Thyroid gland (tissue), 4 donors: Measurements from ENCODE around the gene ACBD6. TPM values are rescaled to one million over a fixed set of nuclear protein-coding genes. Genes with fewer than 3 reads are reported as not detected.

Experiments
- DNase-seq, 2 donors: peaks; one replicate each; pipeline ENCODE4 v3.0.0-alpha.2; 2019
- H3K27ac ChIP-seq, 3 donors: fragments of 200-600 bp; sonication (generic); 1 replicate in 2 of 3; 2 replicates in 1 of 3; pipeline ENCODE4 v1.5.1; 2016 to 2019; ENCODE audit warnings: mild to moderate bottlenecking in 1 of 3, moderate library complexity in 1 of 3
- H3K27me3 ChIP-seq: fragments of 200-600 bp; sonication (generic); one replicate; pipeline ENCODE4 v1.5.1; 2019
- H3K36me3 ChIP-seq, 2 donors: fragments of 200-600 bp; sonication (generic); one replicate each; pipeline ENCODE4 v1.5.1; 2016 to 2019
- H3K4me1 ChIP-seq, 2 donors: fragments of 200-600 bp; sonication (generic); one replicate each; pipeline ENCODE4 v1.5.1; 2017 to 2019
- H3K4me3 ChIP-seq, 3 donors: fragments of 200-600 bp; sonication (generic); replicated peaks in 1 of 3; 1 replicate in 2 of 3; 2 replicates in 1 of 3; pipeline ENCODE4 v1.5.1; 2016; ENCODE audit warnings: mild to moderate bottlenecking in 1 of 3
- H3K9me3 ChIP-seq: fragments of 200-600 bp; sonication (generic); one replicate; pipeline ENCODE4 v1.5.1; 2017
- POLR2A ChIP-seq, 2 donors: fragments of 450-650 bp; IDR thresholded peaks; one replicate each; pipeline ENCODE4 v1.6.1; 2017; ENCODE audit warnings: antibody characterized with exemption in 2 of 2, mild to moderate bottlenecking in 2 of 2, moderate library complexity in 1 of 2
- WGBS, 2 donors: methylation state at CpG; one replicate each; pipeline ENCODE4 v1.1.5; 2017; 5-methylcytosine and 5-hydroxymethylcytosine counted together
- intact Hi-C: fragments of 100-400 bp; cut with DNase I; formaldehyde crosslinking; loops from one replicate; pipeline ENCODE4 v1.15.1; 2023
- microRNA-seq: library from miRNA; unstranded; fragments of <30 nt; microRNA quantifications from one replicate; pipeline ENCODE4, GENCODE V29; 2016
- small RNA-seq: library from RNA; depleted of rRNA; stranded (forward); fragments of <200 nt; gene quantifications from one replicate; pipeline ENCODE3, GENCODE V24; 2016
- total RNA-seq, 4 donors: library from RNA; depleted of rRNA; stranded (reverse); fragments of >200 nt; gene quantifications; one replicate each; pipeline ENCODE4 v1.2.3, GENCODE V29; 2016
- TF ChIP-seq, protein P1 (sequence below), 6 experiments: fragments of 200-600 bp in 3 of 6; fragments of 450-650 bp in 3 of 6; sonication (generic) in 3 of 6; IDR thresholded peaks; one replicate each; pipeline ENCODE4 v1.5.1; 2016 to 2019; ENCODE audit warnings: antibody characterized with exemption in 6 of 6, mild to moderate bottlenecking in 2 of 6, inconsistent platforms in 1 of 6, moderate library complexity in 1 of 6

Gene ACBD6
- total RNA-seq, 4 donors from 2014 or later: 52.6 to 66.5 (median 57.2) TPM

DNA sequence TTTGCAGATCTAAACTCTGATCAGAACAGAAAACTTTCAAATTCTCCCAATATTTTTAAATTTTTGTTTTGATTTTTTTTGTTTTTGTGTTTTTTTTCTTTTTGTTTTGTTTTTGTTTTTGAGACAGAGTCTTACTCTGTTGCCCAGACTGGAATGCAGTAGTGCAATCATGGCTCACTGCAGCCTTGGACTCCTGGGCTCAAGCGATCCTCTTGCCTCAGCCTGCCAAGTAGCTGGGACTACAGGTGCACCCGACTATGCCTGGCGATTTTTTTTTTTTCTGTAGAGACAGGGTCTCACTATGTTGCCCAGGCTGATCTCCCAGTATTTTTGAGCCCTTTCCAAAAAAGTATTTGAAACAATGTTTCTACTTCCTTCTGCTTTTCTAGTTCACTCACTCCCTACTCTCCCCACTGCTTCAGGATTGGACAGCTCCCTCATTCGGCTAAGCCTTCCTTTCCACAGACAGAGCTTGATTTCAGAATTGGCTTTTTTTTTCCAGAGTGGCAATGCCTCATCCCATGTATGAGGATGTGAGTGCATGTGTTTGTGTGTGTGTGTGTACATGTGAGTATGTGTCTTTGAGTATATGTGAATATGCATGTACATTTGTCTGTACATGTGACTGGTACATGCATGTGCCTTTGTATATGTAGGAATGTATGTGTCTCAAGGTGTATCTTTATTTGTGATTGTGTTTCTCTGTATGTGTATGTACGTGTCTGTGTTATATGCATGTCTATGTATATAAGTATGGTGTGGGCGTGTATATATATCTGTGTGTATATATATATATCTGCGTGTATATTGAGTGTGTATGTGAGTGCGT, 260.4 kb downstream of the ACBD6 start:
- H3K27me3 ChIP-seq: peaks cover 45% of the 10 kb centered on the region
- no peak overlapping the region for H3K4me3 ChIP-seq
- no peaks in the 10 kb centered on the region for H3K9me3 ChIP-seq
- TF ChIP-seq, protein P1, sequence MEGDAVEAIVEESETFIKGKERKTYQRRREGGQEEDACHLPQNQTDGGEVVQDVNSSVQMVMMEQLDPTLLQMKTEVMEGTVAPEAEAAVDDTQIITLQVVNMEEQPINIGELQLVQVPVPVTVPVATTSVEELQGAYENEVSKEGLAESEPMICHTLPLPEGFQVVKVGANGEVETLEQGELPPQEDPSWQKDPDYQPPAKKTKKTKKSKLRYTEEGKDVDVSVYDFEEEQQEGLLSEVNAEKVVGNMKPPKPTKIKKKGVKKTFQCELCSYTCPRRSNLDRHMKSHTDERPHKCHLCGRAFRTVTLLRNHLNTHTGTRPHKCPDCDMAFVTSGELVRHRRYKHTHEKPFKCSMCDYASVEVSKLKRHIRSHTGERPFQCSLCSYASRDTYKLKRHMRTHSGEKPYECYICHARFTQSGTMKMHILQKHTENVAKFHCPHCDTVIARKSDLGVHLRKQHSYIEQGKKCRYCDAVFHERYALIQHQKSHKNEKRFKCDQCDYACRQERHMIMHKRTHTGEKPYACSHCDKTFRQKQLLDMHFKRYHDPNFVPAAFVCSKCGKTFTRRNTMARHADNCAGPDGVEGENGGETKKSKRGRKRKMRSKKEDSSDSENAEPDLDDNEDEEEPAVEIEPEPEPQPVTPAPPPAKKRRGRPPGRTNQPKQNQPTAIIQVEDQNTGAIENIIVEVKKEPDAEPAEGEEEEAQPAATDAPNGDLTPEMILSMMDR (IDR thresholded peaks at IDR 0.05): no peak
- no peak for TF ChIP-seq POLR2A (IDR thresholded peaks at IDR 0.05)
- intact Hi-C loops: no loop called here
- H3K27ac ChIP-seq: no peak overlapping the region
- no peaks in the 10 kb centered on the region for H3K36me3 ChIP-seq
- WGBS, 2 donors: 68 to 74% methylated on average over 8 of the region's 8 CpGs
- DNase-seq: no peak
- H3K4me1 ChIP-seq: no peaks in the 10 kb centered on the region

DNA sequence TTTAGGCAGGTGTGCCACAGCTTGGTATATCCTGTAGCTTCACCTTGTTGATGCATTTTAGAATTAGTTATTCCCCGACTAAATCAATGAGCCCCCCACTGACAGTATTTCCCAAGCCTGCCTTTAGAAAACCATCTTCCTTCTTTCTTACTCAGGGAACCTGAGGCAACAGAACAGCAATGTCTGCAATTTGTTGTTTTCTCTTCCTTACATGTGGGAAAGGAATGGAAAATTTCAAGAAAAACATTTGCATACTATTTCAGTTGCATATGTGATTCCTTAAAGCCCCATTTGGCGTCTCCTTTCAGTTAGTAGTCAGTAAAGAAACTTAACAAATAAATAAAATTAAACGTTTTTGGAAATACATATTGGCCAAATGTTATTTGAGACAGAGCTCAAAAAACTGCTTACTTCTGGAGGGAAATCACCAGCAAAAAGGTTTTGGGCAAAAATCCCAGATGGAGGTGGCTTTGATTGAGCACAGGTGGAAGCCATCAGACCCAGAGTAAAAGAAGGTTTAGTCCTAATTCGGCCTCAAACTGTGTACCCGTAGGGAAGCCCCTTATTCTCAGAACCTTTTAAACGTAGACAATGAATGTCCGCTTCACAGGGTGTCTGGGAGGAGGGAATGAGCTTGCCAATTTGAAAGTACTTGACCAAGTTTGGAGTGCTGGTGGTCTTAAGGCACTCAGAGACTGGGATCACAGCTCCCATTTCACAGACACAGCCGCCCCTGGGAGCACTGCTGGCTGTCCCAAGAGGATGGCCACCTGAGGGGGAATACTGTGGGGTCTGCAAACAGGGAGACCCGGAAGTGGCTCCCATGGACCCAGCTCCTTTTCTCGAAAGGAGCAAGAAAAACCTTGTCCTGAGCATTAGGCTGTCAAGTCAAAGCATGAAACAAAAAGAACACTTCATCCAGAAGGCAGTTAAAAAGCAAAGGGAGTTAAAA, 263.0 kb downstream of the ACBD6 start:
- Histone ChIP-seq H3K9me3 (no peaks in the 10 kb centered on the region), H3K36me3 (no peaks in the 10 kb centered on the region), H3K4me3 (no peak overlapping the region), H3K27ac (no peak overlapping the region), H3K4me1 (peaks cover 13 to 15% of the 10 kb centered on the region in 2 donors), H3K27me3 (peaks cover 69% of the 10 kb centered on the region)
- intact Hi-C loops: no loop called here
- no peak for DNase-seq
- TF ChIP-seq, protein P1 (IDR thresholded peaks at IDR 0.05): no peak
- TF ChIP-seq POLR2A (IDR thresholded peaks at IDR 0.05): no peak
- WGBS, 2 donors: 9 to 12% methylated on average over 10 of the region's 10 CpGs

DNA sequence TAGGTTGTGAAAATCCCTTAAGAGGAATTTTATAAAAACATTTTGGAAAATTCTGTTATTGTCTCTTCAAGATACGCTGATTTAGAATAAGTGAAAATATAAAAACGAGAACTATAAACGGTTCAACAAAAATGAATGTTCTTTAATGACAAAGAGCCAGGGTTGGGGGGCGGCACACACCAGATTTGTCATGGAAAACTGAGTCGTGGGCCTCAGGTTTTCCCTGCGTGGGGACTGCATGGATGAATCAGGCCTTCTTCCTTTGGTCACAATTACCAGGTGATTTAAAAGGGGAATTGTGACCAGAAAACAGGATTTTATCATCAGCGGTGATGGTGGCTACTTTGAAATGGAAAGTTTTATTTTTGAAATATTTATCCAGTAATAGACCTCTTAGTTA, 263.7 kb downstream of the ACBD6 start:
- H3K4me3 ChIP-seq: no peak overlapping the region
- no peaks in the 10 kb centered on the region for H3K9me3 ChIP-seq
- DNase-seq: no peak
- no peaks in the 10 kb centered on the region for H3K36me3 ChIP-seq
- intact Hi-C loops: no loop called here
- peaks cover 73% of the 10 kb centered on the region for H3K27me3 ChIP-seq
- TF ChIP-seq POLR2A (IDR thresholded peaks at IDR 0.05): no peak
- TF ChIP-seq, protein P1 (IDR thresholded peaks at IDR 0.05): no peak
- H3K4me1 ChIP-seq: peaks cover 14 to 21% of the 10 kb centered on the region in 2 donors
- 17 to 22% methylated on average over 7 of the region's 7 CpGs for WGBS, 2 donors
- no peak overlapping the region for H3K27ac ChIP-seq

Small RNA genes lying within 50 kb of the gene (microRNA-seq; reads per million reads assigned to microRNA genes)
- gene MIR3121: not detected

Small RNA genes lying within 50 kb of the gene (small RNA-seq; reads per million reads assigned to genes)
- not detected for gene MIR3121
- not detected for gene RF00019

Other genes with a start within 250 kb of the ACBD6 start
- gene OVAAL, start 56.4 kb upstream of the ACBD6 start, total RNA-seq: not detected
- 10 to 100 TPM; 29.4 to 42.2 (median 33.7) TPM for gene XPR1, start 129.4 kb upstream of the ACBD6 start, total RNA-seq